Cardiac fibroblast (primary cell): Measurements from ENCODE around the gene TRMU.

Source experiments
- DNase-seq, 2 donors: peaks; one replicate each; pipeline versions ENCODE4 v3.0.0 to v3.0.0-alpha.2; 2010; ENCODE audit warnings: low read depth in 2 of 2
- H3K4me3 ChIP-seq, 2 donors: replicated peaks in 1 of 2; 1 replicate in 1 of 2; 2 replicates in 1 of 2; pipeline ENCODE4 v1.5.1; 2011; ENCODE audit warnings: low read depth in 2 of 2, low read length in 2 of 2, mild to moderate bottlenecking in 2 of 2, moderate library complexity in 1 of 2
- CTCF ChIP-seq: IDR thresholded peaks from one replicate; pipeline ENCODE4 v1.5.1; 2011; ENCODE audit warnings: low read depth, mild to moderate bottlenecking, low read length, inconsistent platforms

The TRMU gene

GRCh38 chr22:46373921-46374662, 38.6 kb downstream of the TRMU start:
- no peak for DNase-seq
- TF ChIP-seq CTCF = no peak
- H3K4me3 ChIP-seq = no peak overlapping the region

- no peak overlapping the region for H3K4me3 ChIP-seq
- TF ChIP-seq CTCF = no peak
- DNase-seq = no peak
These were observed 39.4 kb downstream of the TRMU start for GRCh38 chr22:46374663-46375474.

- H3K4me3 ChIP-seq = no peak overlapping the region
- no peak for TF ChIP-seq CTCF
- no peak for DNase-seq
These were observed 40.6 kb downstream of the TRMU start for GRCh38 chr22:46376111-46376510.

GRCh38 chr22:46376908-46377524, 41.5 kb downstream of the TRMU start:
- no peak for TF ChIP-seq CTCF
- no peak overlapping the region for H3K4me3 ChIP-seq
- DNase-seq = no peak

- no peak for TF ChIP-seq CTCF
- DNase-seq = peak; percentile 18 to 26
- no peak overlapping the region for H3K4me3 ChIP-seq
These were observed 42.3 kb downstream of the TRMU start for GRCh38 chr22:46377525-46378425.

- no peak for DNase-seq
- TF ChIP-seq CTCF = no peak
- H3K4me3 ChIP-seq = no peak overlapping the region
These were observed 43.0 kb downstream of the TRMU start for GRCh38 chr22:46378426-46379065.
